ENCODE data around the gene COL9A1.
"Not testable (repeated sequence)": the region's sequence is repeated elsewhere in the genome, so short reads cannot be mapped to it uniquely, and the experiment has no call there.

COL9A1 gene

GRCh38 chr6:70336996-70337742 is 34.3 kb upstream of the COL9A1 start:
- TF ChIP-seq, protein P1, sequence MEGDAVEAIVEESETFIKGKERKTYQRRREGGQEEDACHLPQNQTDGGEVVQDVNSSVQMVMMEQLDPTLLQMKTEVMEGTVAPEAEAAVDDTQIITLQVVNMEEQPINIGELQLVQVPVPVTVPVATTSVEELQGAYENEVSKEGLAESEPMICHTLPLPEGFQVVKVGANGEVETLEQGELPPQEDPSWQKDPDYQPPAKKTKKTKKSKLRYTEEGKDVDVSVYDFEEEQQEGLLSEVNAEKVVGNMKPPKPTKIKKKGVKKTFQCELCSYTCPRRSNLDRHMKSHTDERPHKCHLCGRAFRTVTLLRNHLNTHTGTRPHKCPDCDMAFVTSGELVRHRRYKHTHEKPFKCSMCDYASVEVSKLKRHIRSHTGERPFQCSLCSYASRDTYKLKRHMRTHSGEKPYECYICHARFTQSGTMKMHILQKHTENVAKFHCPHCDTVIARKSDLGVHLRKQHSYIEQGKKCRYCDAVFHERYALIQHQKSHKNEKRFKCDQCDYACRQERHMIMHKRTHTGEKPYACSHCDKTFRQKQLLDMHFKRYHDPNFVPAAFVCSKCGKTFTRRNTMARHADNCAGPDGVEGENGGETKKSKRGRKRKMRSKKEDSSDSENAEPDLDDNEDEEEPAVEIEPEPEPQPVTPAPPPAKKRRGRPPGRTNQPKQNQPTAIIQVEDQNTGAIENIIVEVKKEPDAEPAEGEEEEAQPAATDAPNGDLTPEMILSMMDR (IDR thresholded peaks at IDR 0.05; ENCODE audit: low read depth, low read length), result no peak
- no peak overlapping the region for H3K4me3 ChIP-seq (ENCODE audit: low read depth, low read length)

DNA sequence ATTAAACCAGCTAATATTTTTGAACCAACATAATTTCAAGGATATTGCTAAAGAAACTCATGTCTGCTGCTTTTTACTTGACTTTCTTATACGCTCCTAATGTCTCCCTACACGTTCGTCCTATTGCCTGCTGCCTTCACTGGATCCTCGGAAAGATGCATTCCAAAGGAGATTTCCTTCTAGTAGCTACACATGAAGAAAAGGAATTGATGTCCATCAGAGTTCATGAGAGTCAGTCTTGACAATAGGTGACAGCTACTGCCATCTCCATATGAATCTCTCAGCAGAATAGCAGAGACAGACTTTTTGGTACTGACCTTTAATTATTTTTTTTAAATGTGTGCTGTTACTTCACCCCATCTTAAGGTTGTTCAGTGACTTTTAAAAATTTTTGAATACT is 24.2 kb upstream of the COL9A1 start:
- TF ChIP-seq, protein P1 (IDR thresholded peaks at IDR 0.05; ENCODE audit: low read depth, low read length), result no peak
- no peak overlapping the region for H3K4me3 ChIP-seq (ENCODE audit: low read depth, low read length)

GRCh38 chr6:70325009-70325408 is 22.1 kb upstream of the COL9A1 start:
- H3K4me3 ChIP-seq (ENCODE audit: low read depth, low read length), result no peak overlapping the region
- TF ChIP-seq, protein P1 (IDR thresholded peaks at IDR 0.05; ENCODE audit: low read depth, low read length), result no peak

GRCh38 chr6:70317799-70318198 is 14.9 kb upstream of the COL9A1 start:
- H3K4me3 ChIP-seq (ENCODE audit: low read depth, low read length), result not testable (repeated sequence)

DNA sequence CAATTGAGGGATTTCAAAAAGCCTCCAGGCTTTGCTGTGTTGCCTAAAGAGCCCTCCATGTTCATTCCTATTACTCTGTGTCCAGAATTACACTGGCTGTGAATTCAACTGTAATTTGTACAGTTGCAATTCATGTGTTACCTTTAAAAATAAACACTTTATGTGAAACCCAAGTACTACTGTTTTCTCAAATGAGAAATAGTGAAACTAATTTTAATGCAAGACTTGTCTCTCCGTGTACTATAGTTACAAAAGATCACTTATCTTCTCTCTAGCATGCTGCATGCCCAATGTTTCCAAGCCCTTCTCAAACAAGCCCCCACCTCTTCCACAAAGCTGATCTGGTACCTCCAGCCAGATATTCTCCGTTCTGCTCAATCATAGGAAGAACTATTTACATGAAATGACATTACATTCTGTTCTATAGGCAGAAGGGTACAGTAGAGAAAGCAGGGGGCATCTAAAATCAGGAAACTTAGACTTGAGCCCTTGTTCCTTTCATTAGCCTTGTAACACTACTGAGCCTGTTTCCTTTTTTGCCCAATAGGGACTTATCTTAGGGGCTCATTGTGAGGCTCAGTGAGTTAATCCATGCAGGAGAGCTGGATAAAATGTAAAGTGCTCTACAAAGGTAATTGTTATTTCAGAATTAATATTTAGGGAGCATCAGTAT is 12.3 kb upstream of the COL9A1 start:
- no peak overlapping the region for H3K4me3 ChIP-seq (ENCODE audit: low read depth, low read length)
- TF ChIP-seq, protein P1 (IDR thresholded peaks at IDR 0.05; ENCODE audit: low read depth, low read length), result no peak

- TF ChIP-seq, protein P1 (IDR thresholded peaks at IDR 0.05; ENCODE audit: low read depth, low read length), result no peak
- no peak overlapping the region for H3K4me3 ChIP-seq (ENCODE audit: low read depth, low read length)
These were observed 11.4 kb upstream of the COL9A1 start for GRCh38 chr6:70314296-70314695.

DNA sequence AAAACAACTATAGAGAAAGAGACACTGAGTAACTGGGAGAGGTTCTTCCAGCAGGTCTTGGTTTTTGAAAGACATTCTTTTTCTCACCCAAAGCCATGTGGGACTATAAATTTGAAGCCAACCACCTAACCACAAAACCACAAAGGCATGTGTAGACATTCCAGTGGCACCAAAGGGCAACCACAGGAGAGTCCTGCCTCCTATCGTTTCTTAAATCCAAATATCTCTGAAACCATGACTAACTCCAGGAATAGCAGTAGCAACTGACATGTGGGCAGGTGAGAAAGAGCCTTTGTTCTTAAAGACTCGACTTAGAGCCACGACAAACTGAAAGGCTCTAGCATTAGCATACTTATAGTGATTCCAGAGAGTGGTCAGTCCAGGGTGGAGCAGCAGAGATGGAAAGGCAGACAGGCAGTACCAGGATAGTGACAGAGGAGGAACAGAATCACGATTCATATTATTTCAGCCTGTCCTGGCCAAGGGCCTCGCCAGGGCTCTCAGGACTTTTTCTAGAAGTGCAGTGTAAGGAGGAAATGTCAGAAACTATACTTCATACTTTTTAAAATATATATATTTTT is 9.4 kb upstream of the COL9A1 start:
- H3K4me3 ChIP-seq (ENCODE audit: low read depth, low read length), result no peak overlapping the region
- TF ChIP-seq, protein P1 (IDR thresholded peaks at IDR 0.05; ENCODE audit: low read depth, low read length), result no peak

Data from WI38 (cell line).